Sigmoid colon (tissue), 4 donors: Measurements from ENCODE around the gene SUN2.

Experiments
- POLR2A ChIP-seq, 2 donors: fragments of 450-650 bp; IDR thresholded peaks; one replicate each; pipeline ENCODE4 v1.6.1; 2016; ENCODE audit warnings: antibody characterized with exemption in 2 of 2, mild to moderate bottlenecking in 2 of 2, moderate library complexity in 2 of 2
- POLR2AphosphoS5 ChIP-seq, 4 donors: sonication (generic); formaldehyde crosslinking; IDR thresholded peaks; one replicate each; pipeline ENCODE4 v1.6.1; 2017; ENCODE audit warnings: antibody characterized with exemption in 4 of 4
- TF ChIP-seq, protein P1 (sequence below), 4 experiments: fragments of 450-650 bp in 3 of 4; fragments of 200-600 bp in 1 of 4; IDR thresholded peaks; one replicate each; pipeline ENCODE4 v1.5.1; 2016 to 2019; ENCODE audit warnings: antibody characterized with exemption in 4 of 4, mild to moderate bottlenecking in 3 of 4, moderate library complexity in 2 of 4

DNA sequence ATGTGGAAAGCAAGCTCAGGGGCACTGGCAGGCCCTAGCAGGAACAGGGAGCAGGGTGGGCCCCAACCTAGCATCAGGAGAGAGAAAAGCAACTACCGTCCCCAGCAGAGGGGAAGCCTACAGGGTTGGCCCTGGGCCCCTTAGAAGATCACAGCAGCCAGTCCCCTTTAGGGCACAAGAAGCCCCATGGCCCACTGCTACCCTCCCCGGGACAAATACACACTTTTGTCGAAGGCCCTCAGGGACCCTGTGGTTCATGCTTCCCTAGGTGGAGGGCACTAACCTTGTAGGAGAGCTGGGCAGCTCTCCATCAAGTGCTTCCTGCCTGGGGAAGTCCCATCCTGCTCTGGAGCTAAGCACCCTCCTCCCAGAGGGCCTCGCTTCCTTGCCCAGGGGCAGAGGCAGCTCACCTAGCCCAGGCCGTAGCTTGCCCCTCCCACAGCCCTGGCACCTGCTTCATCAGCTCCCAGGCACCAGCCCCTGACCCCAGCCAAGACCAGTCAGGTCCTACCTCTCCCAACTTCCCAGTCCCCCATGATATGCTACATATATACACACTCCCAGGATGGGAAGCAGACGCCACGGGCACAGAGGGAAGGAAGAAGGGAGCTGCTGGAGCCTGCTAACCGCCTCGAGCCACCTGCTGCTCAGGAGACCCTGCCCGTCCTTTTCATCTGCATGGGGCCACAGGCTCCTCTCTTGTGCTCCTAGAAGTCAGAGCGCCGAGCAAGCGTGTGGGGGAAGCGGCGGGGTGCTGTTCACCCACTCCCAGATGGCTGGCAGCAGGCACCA is 20.1 kb downstream of the SUN2 start:
- TF ChIP-seq, protein P1, sequence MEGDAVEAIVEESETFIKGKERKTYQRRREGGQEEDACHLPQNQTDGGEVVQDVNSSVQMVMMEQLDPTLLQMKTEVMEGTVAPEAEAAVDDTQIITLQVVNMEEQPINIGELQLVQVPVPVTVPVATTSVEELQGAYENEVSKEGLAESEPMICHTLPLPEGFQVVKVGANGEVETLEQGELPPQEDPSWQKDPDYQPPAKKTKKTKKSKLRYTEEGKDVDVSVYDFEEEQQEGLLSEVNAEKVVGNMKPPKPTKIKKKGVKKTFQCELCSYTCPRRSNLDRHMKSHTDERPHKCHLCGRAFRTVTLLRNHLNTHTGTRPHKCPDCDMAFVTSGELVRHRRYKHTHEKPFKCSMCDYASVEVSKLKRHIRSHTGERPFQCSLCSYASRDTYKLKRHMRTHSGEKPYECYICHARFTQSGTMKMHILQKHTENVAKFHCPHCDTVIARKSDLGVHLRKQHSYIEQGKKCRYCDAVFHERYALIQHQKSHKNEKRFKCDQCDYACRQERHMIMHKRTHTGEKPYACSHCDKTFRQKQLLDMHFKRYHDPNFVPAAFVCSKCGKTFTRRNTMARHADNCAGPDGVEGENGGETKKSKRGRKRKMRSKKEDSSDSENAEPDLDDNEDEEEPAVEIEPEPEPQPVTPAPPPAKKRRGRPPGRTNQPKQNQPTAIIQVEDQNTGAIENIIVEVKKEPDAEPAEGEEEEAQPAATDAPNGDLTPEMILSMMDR (IDR thresholded peaks at IDR 0.05): no peak
- TF ChIP-seq POLR2A (IDR thresholded peaks at IDR 0.05): no peak
- peak in 1 of 4 donors; percentile 16 for TF ChIP-seq POLR2AphosphoS5 (IDR thresholded peaks at IDR 0.05)
